Activated CD4-positive, alpha-beta T cell treated with anti-CD3 and anti-CD28 coated beads, Interleukin-2, Interleukin-4, amounts not matched to agents 100 ng/mL and 50 ng/mL, durations not matched to agents 16 hours and 8 hours (primary cell): ENCODE measurements around the gene BRD3OS.
A peak's percentile ranks its signal among the peaks of the same experiment; 100 is the strongest.
"Not testable (repeated sequence)": the region's sequence is repeated elsewhere in the genome, so short reads cannot be mapped to it uniquely, and the experiment has no call there.

Experiments used
- DNase-seq: peaks from one replicate; pipeline ENCODE4 v3.0.0-alpha.2; 2020; ENCODE audit warnings: low spot score

Gene BRD3OS

DNA sequence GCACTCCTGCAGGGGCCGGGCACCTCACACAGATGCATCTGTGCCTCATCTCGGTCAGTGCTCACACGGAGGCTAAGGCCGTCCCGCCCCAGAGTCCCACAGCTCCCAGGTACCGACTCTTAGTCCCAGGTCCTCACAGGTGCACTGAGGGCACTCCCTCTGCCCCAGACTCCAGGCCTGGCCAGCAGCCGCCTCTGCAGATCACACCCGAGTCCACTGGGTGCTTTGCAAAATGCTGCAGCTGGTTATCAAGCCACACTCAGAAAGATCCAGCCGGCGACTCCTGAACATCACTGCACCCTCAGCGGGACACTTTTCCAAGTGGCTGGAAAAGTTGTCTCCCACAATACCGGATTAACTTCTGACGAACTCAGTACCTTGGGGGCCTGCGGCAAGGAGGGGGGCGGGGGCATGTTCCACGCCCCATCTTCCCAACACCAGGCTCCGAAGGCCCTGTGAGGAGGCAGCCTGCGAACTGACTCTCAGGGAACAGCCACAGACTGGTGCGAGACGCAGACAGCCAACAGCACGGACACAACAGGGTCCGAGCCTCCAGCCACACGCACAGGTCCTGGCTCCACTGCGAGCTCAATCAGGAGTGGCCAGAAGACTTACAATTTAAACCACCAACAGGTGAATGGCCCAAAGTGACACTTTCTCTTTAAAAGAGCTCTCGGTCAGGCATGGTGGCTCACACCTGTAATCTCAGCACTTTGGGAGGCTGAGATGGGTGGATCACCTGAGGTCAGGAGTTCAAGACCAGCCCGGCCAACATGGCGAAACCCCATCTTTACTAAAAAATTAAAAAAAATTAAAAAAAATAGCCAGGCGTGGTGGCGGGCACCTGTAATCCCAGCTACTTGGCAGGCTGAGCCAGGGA, 38.5 kb downstream of the BRD3OS start:
- DNase-seq = no peak

DNA sequence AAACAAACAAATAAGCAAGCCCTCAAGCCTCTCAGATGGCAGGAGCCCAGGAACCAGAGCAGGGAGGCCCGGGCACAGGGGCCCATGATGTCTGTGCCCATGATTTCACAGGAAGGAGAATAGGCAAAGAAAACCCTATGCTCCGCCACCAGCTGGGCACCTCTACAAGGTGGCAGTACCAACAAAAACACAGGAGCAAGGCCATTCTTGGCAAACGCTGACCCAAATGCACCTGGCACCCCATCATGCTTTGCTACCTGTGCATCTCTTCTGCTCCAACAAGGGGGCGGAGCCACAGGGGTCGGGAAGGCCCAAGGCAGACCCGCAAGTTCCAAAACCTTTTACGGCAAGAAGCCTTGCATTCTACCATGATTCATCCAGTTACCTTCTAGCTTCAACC, 39.4 kb downstream of the BRD3OS start:
- DNase-seq = no peak

DNA sequence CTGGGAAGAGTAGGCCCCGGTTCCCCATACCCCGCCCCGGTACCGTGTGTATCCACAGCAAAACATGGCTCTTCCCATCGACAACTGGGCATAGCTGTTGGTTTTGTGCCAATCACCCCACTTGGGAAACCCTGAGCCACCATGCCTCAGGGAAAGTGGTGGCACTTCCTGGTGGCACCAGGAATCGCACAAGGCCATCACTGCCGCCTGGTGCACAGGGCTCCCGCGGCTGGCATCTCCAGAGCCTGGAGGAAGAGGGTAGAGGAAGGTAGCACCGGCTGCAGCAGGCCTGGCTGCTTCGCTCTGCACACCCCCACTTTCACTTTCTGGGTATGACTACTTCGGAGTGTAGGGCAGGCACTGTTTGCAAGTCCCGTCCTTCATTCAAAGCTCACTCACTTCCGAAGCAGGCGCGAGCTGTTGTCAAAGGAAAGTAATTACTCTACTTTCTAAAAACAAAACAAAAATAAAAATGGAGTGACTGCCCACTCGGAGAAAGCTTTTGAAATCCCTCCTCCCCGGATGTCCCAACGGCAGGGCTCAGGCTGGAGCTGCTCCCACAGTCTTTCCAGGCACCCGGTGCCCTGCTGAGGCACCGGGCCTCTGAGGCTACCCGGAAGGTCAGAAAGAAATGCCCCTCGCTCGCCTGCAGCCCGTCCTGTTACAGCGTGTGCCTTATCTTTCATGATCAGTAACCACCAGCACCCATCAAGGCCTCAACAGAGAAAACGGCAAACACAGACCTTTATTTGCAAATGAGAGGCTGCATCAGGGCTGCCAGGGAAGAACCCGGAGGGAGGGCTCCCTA, 40.5 kb downstream of the BRD3OS start:
- peak; percentile 92 for DNase-seq

DNA sequence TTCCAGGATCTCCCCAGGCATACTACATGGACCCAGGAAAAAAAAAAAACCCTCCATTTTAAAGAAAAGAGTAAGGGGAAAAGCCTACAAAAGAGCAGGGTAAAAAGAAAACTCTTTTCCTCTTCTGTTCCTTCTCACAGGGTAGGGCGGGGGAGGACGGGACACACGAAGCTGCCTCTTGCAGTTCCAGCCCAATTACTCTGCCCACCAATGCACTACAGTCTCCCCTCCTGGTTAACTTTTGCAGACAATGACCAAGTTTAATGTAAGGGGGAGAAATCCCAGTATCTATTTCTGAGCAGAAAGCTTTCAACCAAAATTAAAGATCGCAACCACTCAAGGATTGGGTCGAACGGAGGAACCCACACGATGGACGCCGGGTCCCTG, 41.2 kb downstream of the BRD3OS start:
- DNase-seq = no peak

DNA sequence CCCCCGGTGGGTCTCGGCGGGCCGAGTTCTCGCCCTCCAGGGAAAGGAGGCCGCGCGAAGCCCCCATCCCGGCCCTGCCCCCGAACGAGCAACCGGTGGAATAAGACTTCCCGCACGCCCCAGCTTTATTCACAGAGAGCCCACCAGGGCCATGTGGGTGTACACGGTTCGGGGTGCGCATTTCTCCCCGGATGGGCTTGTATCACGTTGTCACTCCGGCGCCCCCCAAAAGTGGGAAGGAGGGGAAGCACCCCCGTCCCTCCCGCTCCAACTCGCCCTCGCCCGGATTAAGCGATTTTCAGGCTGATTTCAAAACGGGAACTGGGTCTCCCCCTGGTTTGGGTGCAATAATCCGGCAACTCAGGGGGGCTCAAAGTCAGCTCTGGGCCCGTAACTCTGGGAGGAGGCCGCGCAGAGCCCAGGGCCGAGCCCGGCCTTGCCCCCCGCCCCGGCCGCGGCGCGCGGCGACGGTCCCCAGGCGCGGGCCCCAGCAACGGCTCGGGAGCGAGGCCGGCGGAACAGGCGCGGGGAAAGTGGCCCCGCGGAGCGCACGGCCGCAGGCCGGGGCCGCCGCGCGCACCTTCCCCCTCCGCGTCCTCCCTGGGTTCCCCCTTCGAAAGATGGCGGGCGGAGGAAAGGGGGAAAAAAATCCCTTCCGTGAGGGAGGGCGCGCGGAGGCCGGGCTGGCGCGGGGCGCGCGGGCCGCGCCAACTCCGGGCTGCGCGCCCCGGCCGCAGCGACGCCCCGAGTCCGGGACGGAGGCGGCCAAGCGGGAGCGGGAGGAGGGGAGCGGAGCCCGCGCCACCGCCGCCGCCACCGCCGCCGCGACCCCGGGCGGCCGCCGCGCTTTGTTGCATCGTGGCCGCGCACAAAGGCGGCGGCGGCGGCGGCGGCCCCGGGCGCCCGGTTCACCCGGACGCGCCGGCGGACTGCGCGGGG, 41.9 kb downstream of the BRD3OS start:
- DNase-seq = peak; percentile 13

DNA sequence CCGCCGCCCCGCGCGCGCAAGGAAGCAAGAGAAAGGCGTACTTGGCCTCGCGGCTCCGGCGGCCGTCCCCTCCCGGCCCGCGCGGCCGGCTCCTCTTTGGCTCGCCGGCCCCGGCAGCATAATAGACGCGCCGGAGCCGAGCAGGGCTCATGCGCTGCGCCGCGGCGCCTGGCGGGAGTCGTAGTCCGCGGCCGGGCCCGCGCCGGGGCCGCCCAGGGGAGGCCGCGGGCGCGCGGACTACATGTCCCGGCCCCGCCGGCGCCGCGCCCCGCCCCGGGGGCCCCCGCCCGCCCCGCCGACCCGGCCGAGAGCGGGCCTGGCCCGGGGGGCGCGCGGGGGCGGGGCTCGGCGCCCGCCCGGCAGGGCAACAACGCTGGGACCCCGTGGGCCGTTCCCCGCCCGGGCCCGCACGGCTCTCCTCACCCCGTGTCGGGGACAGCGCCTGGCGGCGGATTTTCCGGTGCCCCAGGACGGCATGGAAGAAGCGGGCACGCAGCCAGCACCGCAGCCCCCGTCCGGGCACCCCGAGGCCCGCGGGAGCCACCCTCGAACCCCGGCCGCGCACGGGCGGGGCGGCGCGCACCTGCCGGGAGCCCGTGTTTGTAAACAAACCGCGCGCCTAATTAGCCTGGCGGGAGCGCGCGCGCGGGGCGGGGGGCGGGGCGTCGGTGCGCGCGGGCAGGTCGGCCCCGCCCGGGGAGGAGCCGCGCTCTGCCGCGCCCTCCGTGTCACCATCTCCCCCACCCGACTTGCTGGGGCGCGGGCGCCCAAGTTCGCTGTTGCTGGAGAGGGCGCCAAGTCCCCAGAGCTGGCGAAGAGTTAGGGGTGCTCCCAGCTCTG, 42.8 kb downstream of the BRD3OS start, which contains the start of gene BRD3:
Gene BRD3, minus strand, starts transcription at position 123 of the 840 bp plus-strand sequence. CDS start 14,549 bp downstream, outside the sequence.
- DNase-seq = peak; percentile 81

DNA sequence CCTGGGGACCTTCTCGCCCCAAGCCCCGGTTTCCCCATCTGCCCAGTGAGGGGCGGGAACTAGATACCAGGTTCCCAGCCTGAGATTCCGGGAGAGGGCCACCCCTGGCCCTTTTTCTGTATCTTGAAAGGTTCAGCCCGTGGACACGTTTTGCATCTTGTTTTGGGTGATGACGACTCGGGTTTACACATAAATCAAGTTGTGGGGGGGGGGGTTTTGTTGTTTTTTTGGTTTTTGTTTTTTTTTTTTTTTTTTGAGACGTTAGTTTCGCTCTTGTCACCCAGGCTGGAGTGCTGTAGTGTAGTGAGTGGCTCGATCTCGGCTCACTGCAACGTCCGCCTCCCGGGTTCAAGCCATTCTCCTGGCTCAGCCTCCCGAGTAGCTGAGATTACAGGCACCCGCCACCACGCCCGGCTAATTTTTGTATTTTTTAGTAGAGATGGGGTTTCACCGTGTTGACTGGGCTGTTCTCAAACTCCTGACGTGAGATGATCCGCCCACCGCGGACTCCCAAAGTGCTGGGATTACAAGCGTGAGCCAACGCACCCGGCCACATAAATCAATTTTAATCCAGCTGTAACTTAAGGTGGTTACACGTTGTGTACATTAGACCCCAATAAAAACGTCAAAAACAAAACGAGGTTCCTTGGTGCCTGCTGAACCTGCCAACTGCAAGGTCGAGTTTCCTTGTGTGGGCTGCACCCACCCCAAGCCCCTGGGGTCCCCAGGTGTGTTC, 43.6 kb downstream of the BRD3OS start:
- no peak for DNase-seq

DNA sequence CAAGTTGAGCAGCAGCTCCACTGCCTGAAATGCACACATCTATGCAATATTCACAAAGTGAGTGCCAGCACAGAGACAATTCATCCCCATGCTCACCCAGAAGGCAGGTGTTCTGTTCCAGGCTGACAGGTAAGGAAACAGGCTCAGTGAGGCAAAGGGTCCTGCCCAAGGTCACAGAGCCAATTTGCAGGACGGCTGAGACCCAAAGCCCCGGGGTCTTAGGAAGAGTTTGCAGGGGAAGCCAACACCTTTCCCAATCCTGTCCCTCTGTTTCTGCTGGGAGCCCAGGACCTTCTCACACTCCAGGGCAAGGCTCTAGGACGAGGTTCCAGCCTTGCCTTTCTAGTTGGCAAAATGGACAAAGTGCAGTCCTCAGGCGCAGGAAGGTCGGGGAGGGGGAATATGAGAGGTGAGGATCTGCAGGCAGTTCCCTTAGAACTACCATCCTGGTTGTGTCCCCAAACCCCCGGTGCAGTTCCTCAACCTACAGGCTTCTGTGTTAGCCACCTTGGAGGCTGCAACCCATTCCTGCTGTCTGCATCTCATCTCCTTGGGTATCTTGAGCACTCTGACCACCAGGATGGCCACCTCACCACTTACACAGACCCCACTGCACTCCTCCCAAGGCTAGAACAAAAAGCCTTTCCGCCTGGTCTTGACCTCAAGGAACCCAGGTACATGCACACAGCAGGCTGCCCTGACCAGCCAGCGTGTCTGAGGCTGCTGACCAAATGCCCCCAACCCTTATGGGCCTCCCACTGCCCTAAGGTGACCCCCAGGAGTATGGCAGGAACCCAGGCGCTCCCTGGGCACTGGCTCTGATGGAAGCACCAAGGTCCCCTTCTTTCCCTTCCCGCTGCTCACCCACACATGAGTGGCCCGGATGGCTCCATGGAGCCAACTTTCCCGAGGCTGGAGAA, 44.5 kb downstream of the BRD3OS start:
- DNase-seq = no peak

DNA sequence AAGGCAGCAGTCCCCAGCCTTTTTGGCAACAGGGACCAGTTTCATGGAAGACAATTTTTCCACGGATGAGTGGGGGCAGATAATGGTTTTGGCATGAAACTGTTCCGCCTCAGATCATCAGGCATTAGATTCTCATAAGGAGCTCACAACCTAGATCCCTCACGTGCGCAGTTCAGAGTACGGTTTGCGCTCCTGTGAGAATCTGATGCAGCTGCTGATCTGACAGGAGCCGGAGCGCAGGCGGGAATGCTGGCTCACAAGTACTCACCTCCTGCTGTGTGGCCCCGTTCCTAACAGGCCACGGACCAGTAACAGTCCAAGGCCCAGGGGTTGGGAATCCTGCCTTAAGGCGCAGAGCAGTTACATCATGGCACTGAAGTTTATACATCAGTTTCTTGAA, 45.9 kb downstream of the BRD3OS start:
- DNase-seq = no peak

DNA sequence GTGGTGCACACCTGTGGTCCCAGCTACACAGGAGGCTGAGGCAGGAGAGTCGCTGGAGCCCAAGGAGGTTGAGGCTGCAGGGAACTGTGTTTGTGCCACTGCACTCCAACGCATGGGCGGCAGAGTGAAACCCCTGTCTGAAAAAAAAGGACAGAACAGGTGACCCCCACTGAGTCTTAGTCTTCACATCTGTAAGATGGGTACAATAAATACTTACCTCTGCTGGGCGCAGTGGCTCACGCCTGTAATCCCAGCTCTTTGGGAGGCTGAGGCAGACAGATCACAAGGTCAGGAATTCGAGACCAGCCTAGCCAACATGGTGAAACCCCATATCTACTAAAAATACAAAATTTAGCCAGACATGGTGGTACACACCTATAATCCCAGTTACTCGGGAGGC, 47.4 kb downstream of the BRD3OS start:
- DNase-seq = not testable (repeated sequence)

DNA sequence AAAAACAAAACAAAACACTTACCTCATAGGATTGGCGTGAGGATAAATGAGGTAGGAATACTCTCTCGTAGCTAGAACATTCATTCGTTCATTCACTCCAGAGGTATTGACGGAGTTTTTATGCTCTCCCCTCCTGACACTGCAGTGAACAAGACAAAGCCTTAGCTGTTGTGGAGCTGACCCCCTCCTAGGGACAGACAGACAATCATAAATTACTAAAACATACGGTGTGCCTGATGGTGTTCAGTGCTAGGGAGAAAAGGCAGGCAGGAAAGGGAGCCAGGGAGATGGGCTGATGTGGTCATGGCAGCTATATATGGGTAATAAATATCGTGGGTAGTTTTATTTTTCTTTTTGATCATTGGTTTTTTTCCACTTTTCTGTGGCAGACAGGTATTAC, 48.2 kb downstream of the BRD3OS start:
- no peak for DNase-seq

DNA sequence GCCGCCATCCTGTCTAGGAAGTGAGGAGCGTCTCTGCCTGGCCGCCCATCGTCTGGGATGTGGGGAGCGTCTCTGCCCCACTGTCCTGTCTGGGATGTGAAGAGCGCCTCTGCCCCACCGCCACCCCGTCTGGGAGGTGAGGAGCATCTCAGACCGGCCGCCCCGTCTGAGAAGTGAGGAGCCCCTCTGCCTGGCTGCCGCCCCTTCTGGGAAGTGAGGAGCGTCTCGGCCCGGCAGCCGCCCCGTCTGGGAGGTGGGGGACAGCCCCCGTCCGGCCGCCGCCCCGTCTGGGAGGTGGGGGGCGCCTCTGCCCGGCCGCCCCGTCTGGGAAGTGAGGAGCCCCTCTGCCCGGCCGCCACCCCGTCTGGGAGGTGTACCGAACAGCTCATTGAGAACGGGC, 50.4 kb downstream of the BRD3OS start:
- not testable (repeated sequence) for DNase-seq

DNA sequence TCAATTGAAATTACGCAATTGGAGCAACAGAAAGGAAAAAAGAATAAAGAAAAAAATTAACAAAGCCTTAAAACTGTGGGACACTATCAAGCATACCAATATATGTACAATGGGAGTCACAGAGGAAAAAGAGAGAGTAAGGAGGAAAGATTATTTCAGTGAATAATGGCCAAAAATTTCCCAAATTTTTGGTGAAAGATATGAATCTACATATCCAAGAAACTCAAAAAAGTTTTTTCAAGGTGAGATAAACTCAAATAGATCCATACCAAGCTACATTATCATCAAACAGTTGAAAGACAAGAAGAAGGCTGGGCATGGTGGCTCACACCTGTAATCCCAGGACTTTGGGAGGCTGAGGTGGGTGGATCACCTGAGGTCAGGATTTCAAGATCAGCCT, 51.4 kb downstream of the BRD3OS start:
- no peak for DNase-seq
